IPS-NIHi7 (cell line): ENCODE results near the gene PRKCA.
A peak's percentile ranks its signal among the peaks of the same experiment; 100 is the strongest.
"Not testable (repeated sequence)": the region's sequence is repeated elsewhere in the genome, so short reads cannot be mapped to it uniquely, and the experiment has no call there.

Experiments used
- DNase-seq: peaks from one replicate; pipeline ENCODE4 v3.0.0; 2012; ENCODE audit warnings: mixed read lengths; ENCODE audit errors: extremely low spot score

PRKCA gene

DNA sequence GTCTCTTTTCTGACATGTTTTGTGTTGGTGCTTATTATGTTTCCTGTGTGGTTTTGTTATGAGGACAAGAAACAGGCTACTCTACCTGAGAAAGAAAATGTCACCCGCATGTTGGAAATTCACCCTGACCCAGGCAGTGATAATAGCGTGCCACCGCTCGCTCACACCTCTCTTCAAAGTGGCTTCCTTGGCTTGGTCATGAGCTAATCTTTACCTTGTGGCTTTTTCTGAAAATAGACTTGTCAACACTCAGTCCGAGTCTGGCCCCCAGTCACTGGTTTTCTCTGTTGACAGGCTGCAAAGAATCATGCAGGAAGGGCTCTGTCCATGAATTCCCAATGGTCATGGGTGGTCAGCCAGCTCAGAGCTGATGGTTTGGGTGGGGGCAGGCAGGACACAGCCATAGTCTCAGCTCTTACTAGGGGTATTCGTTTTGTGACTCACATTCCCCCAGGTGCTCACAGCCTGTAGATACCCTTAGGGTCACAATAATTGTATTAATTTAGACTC, 411.2 kb downstream of the PRKCA start:
- DNase-seq = no peak

DNA sequence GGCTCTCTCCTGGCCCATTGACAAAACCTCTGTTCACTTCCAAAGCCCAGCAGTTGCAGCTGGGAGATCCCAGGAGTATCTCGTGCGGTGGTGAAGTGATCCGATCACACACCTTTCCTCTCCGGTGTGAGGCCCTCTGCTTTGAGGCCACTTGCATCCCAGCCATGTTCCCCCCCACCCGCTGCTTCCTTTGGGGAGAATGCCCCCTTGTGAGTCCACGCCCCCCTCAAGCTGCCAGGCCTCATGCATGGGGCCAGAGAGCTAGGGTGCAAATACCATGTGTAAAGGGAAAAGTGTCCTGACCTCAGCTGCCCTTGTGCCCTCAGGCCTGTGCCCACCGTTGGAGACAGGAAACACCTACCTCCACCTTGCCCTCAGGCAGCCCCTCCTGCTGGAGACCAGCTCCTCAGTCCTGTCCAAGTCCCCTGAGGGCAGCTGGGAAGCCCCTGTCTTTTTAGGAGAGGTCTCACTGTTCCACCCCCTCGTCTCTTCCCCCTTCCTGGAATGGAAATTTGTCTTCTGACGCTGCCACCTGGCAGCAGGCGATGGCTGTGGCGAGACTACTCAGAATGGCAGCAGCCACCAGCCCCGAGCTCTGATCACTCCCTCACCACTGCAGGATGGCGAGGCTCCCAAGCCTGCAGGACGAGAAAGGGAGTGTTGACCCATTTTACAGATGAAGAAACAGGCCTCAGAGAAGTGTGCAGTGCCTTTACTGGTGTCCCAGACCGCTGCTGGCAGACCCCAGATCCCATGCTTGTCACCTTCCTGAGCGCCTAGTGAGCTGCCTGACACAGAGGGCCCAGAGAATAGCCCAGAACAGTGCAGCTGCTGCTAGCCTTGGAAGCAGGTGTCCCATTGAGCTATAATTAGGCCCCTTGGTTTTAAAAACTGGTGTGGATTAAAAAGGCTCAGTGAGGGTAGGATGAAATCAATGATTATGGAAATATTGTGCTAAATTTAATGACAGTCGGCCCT, 411.9 kb downstream of the PRKCA start:
- DNase-seq = no peak

DNA sequence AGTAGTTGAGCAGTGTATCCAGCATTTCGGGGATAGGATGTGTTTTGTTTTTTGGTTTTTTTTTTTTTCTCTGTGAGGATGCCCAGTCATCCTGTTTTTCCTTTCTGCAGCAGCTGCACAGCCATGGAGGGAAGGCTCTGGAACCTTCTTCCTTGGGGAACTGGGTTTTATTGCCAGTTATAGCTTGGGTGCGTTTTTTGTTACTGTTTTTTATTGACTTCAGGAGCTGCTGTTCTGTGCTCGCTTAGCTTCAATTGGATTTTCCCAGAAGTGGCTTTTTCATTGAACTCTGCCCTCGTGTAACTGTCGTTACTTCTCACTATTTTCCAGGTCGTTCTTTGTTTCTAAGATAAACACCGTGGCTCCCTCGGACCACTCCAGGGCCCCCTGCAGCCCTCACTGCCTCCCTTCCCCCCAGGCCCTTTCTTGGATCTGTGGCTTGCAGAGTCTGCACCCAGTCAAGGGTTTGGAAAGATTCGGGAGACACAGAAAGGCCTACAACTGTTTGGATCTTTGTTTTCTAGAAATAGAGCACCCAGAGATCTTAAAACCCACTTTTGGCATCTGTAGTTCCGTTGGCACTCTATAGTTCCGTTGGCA, 412.8 kb downstream of the PRKCA start:
- no peak for DNase-seq

DNA sequence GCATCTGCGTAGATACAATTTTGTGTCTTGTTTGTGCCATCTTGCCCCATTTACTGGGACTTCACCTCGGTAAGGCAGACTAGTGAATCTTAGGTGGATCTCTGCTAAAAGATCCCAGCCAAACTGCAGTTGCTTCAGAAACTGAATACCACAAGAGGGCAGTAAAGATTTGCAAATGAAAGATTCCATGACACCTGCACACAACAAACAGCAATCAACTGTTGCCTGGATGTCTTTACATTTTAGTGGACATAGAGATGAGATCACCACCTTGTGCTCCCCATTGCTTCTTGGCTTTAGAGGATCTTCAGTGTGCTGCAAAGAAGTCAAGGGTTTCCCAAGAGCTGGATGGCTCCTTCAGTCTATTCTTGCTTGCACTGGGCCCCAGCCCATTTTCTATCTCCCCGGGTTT, 413.3 kb downstream of the PRKCA start:
- peak; percentile 77 for DNase-seq

GRCh38 chr17:66716236-66717026, 414.0 kb downstream of the PRKCA start:
- no peak for DNase-seq

DNA sequence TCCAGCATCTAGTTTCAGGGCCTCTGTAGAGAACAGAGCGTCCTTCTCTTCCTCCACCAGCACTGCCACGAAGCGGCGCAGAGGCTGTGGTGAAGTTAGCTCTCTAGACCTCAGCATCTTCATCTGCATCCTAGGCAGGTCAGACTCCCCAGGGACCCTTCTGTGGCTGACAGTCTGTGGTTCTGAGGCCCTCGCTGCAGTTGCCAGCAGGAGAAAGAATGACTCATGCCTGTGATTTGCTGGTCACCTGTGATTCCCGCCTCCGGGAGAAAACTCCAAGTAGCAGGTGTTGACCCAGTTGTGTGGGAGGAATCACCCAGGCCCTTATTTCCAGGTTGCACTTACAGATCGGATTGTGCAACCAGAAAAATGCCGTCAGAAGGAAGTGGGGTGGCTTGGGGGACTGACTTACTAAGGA, 415.2 kb downstream of the PRKCA start:
- DNase-seq = peak; percentile 43

DNA sequence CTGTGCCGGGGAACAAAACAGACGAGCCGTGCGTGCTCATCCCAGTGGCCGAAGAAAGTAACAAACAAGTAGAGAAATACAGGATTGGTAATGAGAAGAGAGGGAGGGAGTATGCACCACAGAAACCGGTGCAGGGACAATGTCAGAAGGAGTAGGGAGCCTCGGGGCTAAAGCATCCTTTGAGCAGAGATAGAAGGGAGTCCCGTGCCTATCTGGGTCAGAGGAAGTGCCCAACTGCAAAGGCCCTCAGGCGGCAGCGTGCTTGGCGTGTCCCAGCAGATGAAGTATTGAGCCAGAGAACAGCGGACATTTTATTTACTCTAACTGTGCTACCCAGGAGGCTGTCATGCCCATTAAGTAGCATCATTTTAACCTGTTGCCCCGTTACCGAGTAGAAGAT, 417.6 kb downstream of the PRKCA start:
- no peak for DNase-seq

DNA sequence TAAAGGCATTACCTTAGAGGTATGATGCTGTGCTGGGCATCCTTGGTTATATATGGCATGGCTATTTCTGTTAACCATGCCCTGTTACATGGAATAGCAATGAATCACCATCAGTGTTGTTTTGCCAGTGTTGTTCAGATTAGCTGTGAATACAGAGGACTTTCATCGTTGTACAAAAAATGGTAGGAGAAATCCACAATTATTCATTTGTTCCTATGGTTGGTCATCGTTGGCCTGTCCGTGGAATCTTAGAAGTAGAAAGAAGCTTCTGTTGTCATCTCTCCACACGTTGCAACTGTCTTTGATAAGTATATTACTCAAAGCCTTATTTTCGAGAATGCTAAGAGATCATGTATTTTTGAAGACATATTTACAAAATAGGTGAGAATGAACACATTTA, 418.2 kb downstream of the PRKCA start:
- DNase-seq = no peak

- DNase-seq = no peak
Measured at GRCh38 chr17:66722341-66722740, 419.9 kb downstream of the PRKCA start.

GRCh38 chr17:66724581-66725341, 422.3 kb downstream of the PRKCA start:
- no peak for DNase-seq

DNA sequence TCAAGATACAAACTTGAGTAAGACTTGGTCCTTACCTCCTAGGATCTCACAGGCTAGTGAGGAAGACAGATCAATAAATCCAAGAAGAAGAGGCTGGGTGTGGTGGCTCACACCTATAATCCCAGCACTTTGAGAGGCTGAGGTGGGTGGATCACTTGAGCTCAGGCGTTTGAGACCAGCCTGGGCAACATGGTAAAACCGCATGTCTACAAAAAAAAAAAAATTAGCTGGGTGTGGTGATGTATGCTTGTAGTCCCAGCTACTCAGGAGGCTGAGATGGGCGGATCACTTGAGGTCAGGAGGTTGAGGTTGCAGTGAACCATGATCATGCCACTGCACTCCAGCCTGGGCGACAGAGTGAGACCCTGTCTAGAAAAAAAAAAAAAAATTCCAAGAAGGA, 423.0 kb downstream of the PRKCA start:
- DNase-seq = not testable (repeated sequence)

DNA sequence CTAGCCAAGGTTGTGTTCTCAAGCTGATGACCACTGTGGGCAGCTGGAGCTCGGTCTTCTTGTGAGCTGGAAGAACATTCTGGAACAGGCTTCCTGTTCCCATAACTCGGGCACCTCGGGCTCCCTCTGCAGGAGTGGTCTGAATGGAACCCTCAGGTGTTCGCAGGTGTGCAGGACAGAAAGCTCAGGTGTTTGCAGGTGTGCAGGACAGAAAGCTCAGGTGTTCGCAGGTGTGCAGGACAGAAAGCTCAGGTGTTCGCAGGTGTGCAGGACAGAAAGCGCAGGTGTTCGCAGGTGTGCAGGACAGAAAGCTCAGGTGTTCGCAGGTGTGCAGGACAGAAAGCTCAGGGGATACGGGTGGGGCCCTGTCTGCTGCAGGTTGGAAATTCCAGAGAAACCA, 423.5 kb downstream of the PRKCA start:
- no peak for DNase-seq

GRCh38 chr17:66726371-66726770, 424.0 kb downstream of the PRKCA start:
- no peak for DNase-seq

DNA sequence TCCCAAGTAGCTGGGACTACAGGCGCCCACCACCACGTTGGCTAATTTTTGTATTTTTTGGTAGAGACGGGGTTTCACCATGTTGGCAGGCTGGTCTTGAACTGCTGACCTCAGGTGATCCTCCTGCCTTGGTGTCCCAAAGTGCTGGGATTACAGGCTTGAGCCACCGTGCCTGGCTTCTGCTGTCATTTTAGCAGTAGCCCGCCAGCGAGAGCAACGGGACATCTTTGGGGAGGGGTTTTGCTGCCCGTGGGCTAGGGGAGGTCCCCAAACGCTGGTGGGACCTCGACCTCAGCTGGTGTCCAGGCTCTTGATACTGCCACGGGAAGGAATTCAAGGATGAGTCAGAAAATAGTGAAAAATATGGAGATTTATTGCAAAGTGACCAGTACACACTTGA, 424.4 kb downstream of the PRKCA start:
- no peak for DNase-seq

DNA sequence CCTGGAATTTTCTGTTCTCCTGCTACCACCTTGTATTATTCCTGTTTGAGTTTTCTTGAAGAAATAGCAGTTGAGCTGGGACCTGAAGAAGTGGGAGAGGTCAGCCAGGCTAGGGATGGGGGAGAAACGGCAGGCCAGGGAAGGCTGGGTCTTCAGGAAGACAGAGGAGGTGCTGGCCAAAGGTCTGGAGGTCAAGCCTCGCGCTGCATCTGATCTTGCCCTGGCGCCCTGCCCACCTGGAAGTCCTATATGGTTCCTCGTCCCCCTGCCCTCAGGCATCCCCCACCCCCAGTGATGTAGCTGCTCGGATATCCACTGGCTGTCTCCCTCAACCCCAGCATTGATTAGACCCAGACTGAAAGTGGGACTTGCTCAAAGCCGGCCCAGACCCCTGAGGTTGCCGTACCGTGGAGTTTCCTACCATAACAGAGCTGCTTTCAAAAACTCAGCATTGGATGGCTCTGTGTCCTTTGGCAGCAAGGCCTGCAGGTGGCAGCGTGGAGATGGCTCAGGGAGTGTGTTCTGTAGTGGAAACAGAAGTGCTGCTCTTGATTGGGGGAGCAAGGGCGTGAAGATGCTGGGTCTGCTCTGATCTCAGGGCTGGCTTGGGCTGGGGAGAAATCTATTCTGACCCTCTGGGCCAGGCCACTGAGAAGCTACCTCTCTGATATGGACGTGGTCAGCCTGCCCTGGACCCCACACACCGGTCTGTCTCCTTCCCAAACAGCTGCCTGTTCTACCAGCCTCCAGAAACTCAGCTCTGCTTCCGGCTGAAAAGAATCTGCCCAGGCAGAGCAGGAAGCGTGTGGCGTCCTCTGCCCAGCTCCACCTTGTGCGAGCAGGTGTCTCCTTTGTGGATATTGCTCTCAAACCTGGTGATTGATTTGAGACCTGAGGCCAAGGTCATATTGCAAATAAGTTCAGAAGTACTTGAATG, 425.5 kb downstream of the PRKCA start:
- DNase-seq = peak; percentile 81

DNA sequence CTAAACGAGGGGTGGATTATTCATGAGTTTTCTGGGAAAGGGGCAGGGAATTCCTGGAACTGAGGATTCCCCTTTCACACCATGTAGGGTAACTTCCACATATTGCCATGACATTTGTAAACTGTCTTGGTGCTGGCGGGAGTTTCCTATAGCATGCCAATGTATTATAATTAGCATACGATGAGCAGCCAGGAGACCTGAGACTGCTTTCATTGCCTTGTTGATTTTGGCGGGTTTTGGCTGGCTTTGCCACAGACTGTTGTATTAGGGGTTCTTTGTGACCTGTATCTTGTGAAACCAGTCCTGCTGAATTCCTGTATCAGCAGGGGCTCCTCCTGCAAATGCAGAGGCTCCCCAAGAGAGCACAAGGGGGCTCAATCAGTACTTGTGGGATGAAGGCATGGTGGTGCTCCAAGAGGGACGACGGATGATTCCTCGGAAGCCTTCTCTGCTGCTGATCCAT, 428.1 kb downstream of the PRKCA start:
- peak; percentile 53 for DNase-seq

DNA sequence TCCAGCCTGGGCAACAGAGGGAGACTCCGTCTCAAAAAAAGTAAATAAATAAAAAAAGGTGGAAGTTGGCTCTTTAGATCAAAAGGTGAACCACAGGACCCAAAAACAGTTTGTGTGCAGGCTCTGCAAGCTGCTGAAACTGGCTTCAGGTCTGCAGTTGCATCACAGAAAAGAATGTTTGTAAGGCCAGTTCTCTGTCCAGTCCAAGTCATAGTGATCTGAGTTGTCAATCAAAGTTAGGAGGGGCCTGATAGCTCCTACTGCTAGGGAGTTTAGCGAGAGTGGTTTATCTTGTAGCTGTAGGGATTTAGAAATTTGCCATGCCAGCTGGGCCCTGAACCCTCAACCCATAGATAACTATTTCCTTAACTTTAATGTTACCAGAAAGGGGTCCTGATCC, 431.3 kb downstream of the PRKCA start:
- no peak for DNase-seq

- DNase-seq = no peak
Measured at GRCh38 chr17:66734186-66734943, 432.0 kb downstream of the PRKCA start.

GRCh38 chr17:66737524-66737923, 435.1 kb downstream of the PRKCA start:
- DNase-seq = peak; percentile 76
